ENCODE measurements around the gene CHCHD3. TPM values are rescaled to one million over a fixed set of nuclear protein-coding genes. Genes with fewer than 3 reads are reported as not detected.
A peak's percentile ranks its signal among the peaks of the same experiment; 100 is the strongest.

The CHCHD3 gene
- total and polyA plus RNA-seq, 5 donors = 120 to 150 (median 140) TPM

DNA sequence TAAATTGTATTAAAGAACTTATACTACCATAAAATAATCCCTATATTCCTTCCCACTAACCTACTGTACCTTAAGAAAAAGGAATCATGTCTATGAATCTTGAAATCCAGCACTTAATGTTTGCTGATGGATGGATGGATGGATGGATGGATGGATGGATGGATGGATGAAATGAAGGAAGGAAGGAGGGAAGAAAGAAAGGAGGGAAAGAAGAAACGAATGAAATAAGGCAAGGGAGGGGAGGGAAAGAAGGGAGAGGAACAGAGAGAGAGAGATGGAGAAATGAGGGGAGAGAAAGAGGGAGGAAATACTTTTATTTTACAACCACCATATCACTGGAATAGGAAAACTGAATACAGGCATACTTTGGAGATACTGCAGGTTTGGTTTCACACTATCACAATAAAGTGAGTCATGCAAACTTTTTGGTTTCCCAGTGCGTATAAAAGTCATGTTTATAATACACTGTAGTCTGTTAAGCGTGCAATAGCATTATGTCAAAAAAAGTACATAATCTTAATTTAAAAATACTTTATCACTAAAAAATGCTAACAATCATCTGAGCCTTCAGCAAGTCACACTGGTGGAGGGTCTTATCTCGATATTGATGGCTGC, 219.8 kb downstream of the CHCHD3 start:
- Histone ChIP-seq H3K27ac (ENCODE audit: low read length) (no peak overlapping the region), H3K27me3 (ENCODE audit: control insufficient read depth, insufficient read depth) (no peaks in the 10 kb centered on the region), H3K4me3 (ENCODE audit: low read length) (no peak overlapping the region), H3K9me3 (ENCODE audit: control insufficient read depth, low read length) (no peaks in the 10 kb centered on the region), H3K4me1 (ENCODE audit: control insufficient read depth, insufficient read depth, low read length) (peaks cover 10% of the 10 kb centered on the region)
- 92% methylated on average over 4 of the region's 4 CpGs for WGBS
- DNase-seq = no peak
- intact Hi-C loops (cut with DNase I) = no loop called here
- ATAC-seq = no peak

DNA sequence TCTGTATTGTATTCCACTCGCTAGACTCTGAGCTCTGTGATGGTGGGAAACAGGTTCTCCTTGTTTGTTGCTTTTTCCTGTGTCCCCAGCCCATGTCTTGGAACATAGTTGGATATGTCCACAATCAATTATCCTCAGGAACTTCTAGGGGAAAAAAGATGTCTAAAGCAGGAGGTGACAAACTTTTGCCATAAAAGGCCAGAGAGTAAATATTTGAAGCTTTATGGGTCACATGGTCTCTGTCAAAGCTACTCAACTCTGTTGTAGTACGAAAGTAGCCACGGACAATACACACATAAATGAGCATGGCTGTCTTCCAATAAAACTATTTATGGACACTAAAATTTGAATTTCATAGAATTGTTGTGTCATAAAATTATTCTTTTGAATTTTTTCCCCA, 220.5 kb downstream of the CHCHD3 start:
- H3K27me3 ChIP-seq (ENCODE audit: control insufficient read depth, insufficient read depth) = no peaks in the 10 kb centered on the region
- ATAC-seq = no peak
- H3K27ac ChIP-seq (ENCODE audit: low read length) = no peak overlapping the region
- 88% methylated on average over 3 of the region's 3 CpGs for WGBS
- no peak overlapping the region for H3K4me3 ChIP-seq (ENCODE audit: low read length)
- H3K9me3 ChIP-seq (ENCODE audit: control insufficient read depth, low read length) = no peaks in the 10 kb centered on the region
- no peak for DNase-seq
- intact Hi-C loops (cut with DNase I) = no loop called here
- H3K4me1 ChIP-seq (ENCODE audit: control insufficient read depth, insufficient read depth, low read length) = peaks cover 8% of the 10 kb centered on the region

DNA sequence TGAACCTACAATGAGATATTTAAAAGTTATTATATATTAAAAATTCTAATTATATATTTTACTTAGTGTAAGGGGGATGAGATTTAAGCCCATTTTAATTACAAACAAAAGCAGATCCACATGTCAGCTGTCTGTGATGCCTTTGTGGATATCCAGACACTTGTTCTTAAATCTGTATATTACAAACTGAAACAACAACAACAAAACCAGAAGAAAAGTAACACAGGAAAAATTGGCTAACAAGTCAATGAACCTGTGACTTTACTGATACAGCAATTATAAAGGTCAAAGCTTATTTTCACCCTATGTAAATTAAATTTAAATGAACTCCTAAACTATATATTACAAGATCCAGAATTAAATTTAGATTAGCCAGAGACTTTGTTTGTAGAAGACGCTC, 222.7 kb downstream of the CHCHD3 start:
- ATAC-seq (no peak), DNase-seq (no peak)
- WGBS = 24% methylated on average over 1 of the region's 1 CpG
- Histone ChIP-seq H3K27me3 (ENCODE audit: control insufficient read depth, insufficient read depth) (no peaks in the 10 kb centered on the region), H3K9me3 (ENCODE audit: control insufficient read depth, low read length) (no peaks in the 10 kb centered on the region), H3K27ac (ENCODE audit: low read length) (no peak overlapping the region), H3K4me1 (ENCODE audit: control insufficient read depth, insufficient read depth, low read length) (no peaks in the 10 kb centered on the region), H3K4me3 (ENCODE audit: low read length) (no peak overlapping the region)
- intact Hi-C loops (cut with DNase I) = no loop called here

DNA sequence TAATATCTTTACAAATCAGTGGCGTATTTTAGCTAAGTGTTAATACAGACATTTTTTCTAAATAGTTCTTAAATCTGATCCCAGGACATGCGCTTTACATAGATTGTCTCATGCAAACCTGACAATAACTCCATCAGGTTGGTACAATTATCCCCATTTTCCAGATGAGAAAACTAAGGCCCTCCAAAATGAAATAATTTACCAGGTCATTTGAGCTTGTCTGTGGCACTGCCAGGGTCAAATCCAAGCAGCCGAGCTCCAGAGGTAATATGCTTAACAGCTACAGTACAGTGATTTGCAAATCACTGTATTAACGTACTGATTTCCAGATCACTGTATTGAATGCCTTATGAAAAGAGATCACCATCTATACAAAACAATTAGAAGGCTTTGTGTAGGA, 223.1 kb downstream of the CHCHD3 start:
- H3K4me1 ChIP-seq (ENCODE audit: control insufficient read depth, insufficient read depth, low read length) = no peaks in the 10 kb centered on the region
- intact Hi-C loops (cut with DNase I) = no loop called here
- DNase-seq = no peak

DNA sequence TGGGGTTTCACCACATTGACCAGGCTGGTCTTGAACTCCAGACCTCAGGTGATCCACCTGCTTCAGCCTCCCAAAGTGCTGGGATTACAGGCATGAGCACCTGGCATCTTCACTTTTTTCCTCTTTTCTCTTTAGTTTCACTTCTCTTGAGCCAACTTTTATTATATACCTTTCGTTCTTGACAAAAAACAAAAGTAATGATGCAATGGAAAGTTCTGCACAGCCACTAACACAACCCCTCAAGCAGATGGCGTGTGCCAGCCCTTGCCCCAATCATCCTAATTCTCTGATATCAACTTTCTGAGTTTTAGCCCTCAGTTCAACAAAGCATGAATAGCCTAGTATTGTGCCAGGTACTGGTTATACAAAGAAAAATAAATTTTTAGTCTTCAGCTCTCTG, 223.6 kb downstream of the CHCHD3 start:
- DNase-seq (no peak), ATAC-seq (no peak)
- Histone ChIP-seq H3K9me3 (ENCODE audit: control insufficient read depth, low read length) (no peaks in the 10 kb centered on the region), H3K4me1 (ENCODE audit: control insufficient read depth, insufficient read depth, low read length) (no peaks in the 10 kb centered on the region), H3K27ac (ENCODE audit: low read length) (no peak overlapping the region), H3K27me3 (ENCODE audit: control insufficient read depth, insufficient read depth) (no peaks in the 10 kb centered on the region), H3K4me3 (ENCODE audit: low read length) (no peak overlapping the region)
- intact Hi-C loops (cut with DNase I) = no loop called here
- WGBS = 94% methylated on average over 2 of the region's 2 CpGs

More for the DNA sequence above, 223.1 kb downstream of the CHCHD3 start:
- H3K27ac ChIP-seq (ENCODE audit: low read length) = no peak overlapping the region
- H3K4me3 ChIP-seq (ENCODE audit: low read length) = no peak overlapping the region
- ATAC-seq = no peak
- H3K9me3 ChIP-seq (ENCODE audit: control insufficient read depth, low read length) = no peaks in the 10 kb centered on the region
- H3K27me3 ChIP-seq (ENCODE audit: control insufficient read depth, insufficient read depth) = no peaks in the 10 kb centered on the region
- WGBS = 97% methylated on average over 4 of the region's 4 CpGs

DNA sequence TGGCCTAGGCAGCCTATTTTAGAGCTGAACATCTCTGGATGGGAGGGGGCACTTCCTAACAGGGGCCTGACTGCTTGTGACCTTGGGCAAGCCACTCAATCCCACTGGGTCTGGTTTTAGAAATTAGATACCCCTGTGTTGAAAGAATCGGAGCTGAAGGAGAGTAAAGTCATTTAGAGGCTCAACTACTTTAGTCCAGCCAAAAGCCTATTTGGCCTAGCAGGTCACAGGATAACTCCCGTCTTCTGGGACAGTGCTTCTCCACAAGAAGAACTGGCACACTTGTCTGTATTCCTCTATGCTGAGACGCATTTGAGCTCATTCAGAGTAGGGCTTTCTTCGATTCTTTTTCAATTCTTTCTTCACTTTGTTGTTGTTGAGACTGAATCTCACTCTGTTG, 224.2 kb downstream of the CHCHD3 start:
- H3K27me3 ChIP-seq (ENCODE audit: control insufficient read depth, insufficient read depth) = no peaks in the 10 kb centered on the region
- ATAC-seq (no peak), DNase-seq (no peak)
- H3K9me3 ChIP-seq (ENCODE audit: control insufficient read depth, low read length) = no peaks in the 10 kb centered on the region
- 93% methylated on average over 4 of the region's 4 CpGs for WGBS
- intact Hi-C loops (cut with DNase I) = no loop called here
- H3K4me3 ChIP-seq (ENCODE audit: low read length) = no peak overlapping the region
- no peak overlapping the region for H3K27ac ChIP-seq (ENCODE audit: low read length)
- H3K4me1 ChIP-seq (ENCODE audit: control insufficient read depth, insufficient read depth, low read length) = no peaks in the 10 kb centered on the region

DNA sequence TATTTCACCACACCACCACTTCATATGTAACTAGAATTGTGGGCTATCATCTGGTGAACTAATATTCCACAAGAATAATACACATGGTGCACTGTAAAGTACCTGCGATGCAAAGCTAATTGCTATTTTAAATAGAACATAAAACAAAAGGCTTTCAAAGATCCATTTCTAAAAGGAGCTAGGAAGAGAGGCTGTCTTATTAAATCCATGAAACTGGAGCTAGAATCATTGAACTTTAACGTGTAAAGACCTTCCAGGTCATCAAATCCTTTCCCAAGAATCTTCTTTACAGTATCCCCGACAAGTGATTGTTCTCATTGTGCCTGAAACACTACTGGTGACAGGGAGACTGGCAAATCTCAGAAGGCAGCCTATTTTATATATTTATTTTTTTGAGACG, 224.9 kb downstream of the CHCHD3 start:
- intact Hi-C loops (cut with DNase I) = no loop called here
- Histone ChIP-seq H3K4me3 (ENCODE audit: low read length) (no peak overlapping the region), H3K27me3 (ENCODE audit: control insufficient read depth, insufficient read depth) (no peaks in the 10 kb centered on the region), H3K9me3 (ENCODE audit: control insufficient read depth, low read length) (no peaks in the 10 kb centered on the region), H3K27ac (ENCODE audit: low read length) (no peak overlapping the region), H3K4me1 (ENCODE audit: control insufficient read depth, insufficient read depth, low read length) (no peaks in the 10 kb centered on the region)
- no peak for ATAC-seq
- 88% methylated on average over 4 of the region's 4 CpGs for WGBS
- no peak for DNase-seq

DNA sequence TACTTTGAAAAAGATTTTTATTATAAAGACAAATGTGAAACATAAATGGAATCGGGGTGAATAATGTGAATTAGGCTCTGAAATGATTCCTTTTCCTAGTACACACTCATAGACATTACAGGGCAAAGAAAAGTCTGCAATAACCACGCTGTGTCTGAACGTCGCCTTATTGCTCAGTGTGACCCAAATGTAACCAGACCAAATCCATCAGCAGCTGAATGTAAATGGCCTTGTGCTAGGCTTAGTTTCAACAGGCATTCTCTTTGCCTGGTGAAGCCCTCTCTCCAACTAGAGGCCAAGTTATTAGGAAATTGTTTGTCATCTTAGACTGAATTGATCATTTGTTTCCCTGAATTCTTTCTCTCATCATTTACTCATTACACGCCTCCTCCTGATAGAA, 225.5 kb downstream of the CHCHD3 start:
- DNase-seq = no peak
- H3K4me3 ChIP-seq (ENCODE audit: low read length) = no peak overlapping the region
- WGBS = 96% methylated on average over 5 of the region's 5 CpGs
- intact Hi-C loops (cut with DNase I) = no loop called here
- H3K9me3 ChIP-seq (ENCODE audit: control insufficient read depth, low read length) = no peaks in the 10 kb centered on the region
- ATAC-seq = no peak
- no peaks in the 10 kb centered on the region for H3K27me3 ChIP-seq (ENCODE audit: control insufficient read depth, insufficient read depth)
- no peaks in the 10 kb centered on the region for H3K4me1 ChIP-seq (ENCODE audit: control insufficient read depth, insufficient read depth, low read length)
- no peak overlapping the region for H3K27ac ChIP-seq (ENCODE audit: low read length)

DNA sequence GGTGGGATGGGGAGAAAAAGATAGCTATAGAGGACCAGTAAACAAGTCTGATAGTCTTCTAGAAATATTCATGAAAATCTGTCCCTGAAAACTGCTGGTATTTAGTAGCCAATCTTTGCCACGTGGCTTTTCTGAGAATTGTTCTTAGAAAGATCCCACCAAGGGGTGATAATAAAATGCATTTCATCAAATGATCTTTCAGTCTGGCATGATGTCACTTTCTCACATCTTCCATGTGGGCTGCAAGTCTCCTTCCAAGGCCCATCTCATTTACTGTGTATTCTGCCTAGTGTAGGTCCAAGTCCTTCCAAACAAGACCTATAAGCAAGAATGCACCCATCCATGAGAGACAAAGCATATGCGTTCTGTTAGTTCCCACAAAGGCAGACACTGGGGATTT, 226.0 kb downstream of the CHCHD3 start:
- 88% methylated on average over 2 of the region's 2 CpGs for WGBS
- intact Hi-C loops (cut with DNase I) = no loop called here
- ATAC-seq = no peak
- H3K27me3 ChIP-seq (ENCODE audit: control insufficient read depth, insufficient read depth) = no peaks in the 10 kb centered on the region
- no peaks in the 10 kb centered on the region for H3K4me1 ChIP-seq (ENCODE audit: control insufficient read depth, insufficient read depth, low read length)
- H3K27ac ChIP-seq (ENCODE audit: low read length) = no peak overlapping the region
- no peak for DNase-seq
- H3K9me3 ChIP-seq (ENCODE audit: control insufficient read depth, low read length) = no peaks in the 10 kb centered on the region
- no peak overlapping the region for H3K4me3 ChIP-seq (ENCODE audit: low read length)

DNA sequence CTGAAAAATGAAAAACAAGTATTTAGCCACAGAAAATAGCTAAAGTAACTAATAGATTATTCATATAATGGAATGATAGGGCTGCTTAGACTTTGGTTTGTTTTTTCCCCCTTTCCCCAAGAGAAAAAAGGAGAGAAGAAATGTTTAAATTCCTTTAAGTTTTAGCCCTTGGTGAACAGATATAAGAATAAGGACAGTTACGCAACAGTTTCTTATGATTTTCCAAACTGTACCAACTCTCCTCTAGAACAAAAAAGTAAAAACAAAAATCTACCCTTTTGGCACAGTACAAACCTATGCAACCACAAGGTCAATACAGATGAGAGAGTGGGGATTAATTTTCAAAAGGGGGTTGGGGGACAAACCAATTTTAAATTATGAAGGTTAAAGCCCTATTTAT, 227.7 kb downstream of the CHCHD3 start:
- WGBS = 97% methylated on average over 1 of the region's 1 CpG
- no peak overlapping the region for H3K27ac ChIP-seq (ENCODE audit: low read length)
- DNase-seq = no peak
- no peaks in the 10 kb centered on the region for H3K9me3 ChIP-seq (ENCODE audit: control insufficient read depth, low read length)
- H3K4me3 ChIP-seq (ENCODE audit: low read length) = no peak overlapping the region
- H3K27me3 ChIP-seq (ENCODE audit: control insufficient read depth, insufficient read depth) = no peaks in the 10 kb centered on the region
- intact Hi-C loops (cut with DNase I) = no loop called here
- no peaks in the 10 kb centered on the region for H3K4me1 ChIP-seq (ENCODE audit: control insufficient read depth, insufficient read depth, low read length)
- ATAC-seq = no peak

DNA sequence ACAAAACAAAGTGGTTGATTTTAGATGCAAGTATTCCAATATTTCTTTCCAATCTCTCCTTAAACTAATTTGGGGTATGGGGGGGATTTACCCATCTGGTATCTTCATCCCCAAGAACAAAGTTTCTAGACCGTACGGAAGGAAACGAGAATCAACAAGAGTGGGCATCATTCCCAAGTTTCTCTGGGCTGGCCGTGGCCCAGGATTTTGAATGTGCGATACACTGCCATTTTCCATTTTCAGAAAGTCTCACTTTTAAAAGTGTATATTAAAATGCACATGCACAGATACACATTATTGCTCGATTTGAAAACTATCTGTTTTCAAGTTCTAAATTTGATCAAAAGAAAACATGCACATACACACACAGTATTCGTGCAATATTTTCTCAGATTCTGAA, 234.5 kb downstream of the CHCHD3 start:
- H3K27ac ChIP-seq (ENCODE audit: low read length) = no peak overlapping the region
- intact Hi-C loops (cut with DNase I) = no loop called here
- H3K4me1 ChIP-seq (ENCODE audit: control insufficient read depth, insufficient read depth, low read length) = no peaks in the 10 kb centered on the region
- ATAC-seq (no peak), DNase-seq (no peak)
- WGBS = 72% methylated on average over 7 of the region's 7 CpGs
- no peak overlapping the region for H3K4me3 ChIP-seq (ENCODE audit: low read length)
- no peaks in the 10 kb centered on the region for H3K27me3 ChIP-seq (ENCODE audit: control insufficient read depth, insufficient read depth)
- no peaks in the 10 kb centered on the region for H3K9me3 ChIP-seq (ENCODE audit: control insufficient read depth, low read length)

DNA sequence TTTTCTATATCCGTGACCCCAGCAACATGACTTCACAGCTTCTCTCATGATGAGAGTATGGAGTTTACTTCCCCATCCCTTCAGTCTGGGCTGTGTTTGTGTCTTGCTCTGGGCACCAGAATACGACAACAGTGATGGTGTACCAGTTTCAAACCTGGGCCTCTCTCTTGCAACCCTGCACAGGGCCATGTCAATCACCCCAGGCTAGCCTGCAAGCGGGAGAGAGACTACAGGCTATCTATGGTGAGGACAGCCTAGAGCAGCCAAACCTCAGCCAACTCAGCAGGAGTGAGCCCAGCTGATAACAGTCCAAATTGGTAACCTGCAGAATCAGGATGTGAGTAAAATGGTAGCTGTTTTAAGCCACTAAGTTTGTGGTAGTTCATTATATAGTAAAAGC, 235.8 kb downstream of the CHCHD3 start:
- ATAC-seq = peak in 1 of 2 donors; percentile 48
- DNase-seq = no peak

More for the DNA sequence above, 235.8 kb downstream of the CHCHD3 start:
- Histone ChIP-seq H3K4me3 (ENCODE audit: low read length) (no peak overlapping the region), H3K4me1 (ENCODE audit: control insufficient read depth, insufficient read depth, low read length) (no peaks in the 10 kb centered on the region), H3K27me3 (ENCODE audit: control insufficient read depth, insufficient read depth) (no peaks in the 10 kb centered on the region), H3K9me3 (ENCODE audit: control insufficient read depth, low read length) (no peaks in the 10 kb centered on the region), H3K27ac (ENCODE audit: low read length) (no peak overlapping the region)
- WGBS = 90% methylated on average over 3 of the region's 3 CpGs
- intact Hi-C loops (cut with DNase I) = no loop called here

Measured in right cardiac atrium (tissue), 5 donors.